GM13977 (cell line): ENCODE results near the gene RUVBL1.

Experiments
- DNase-seq: peaks from one replicate; pipeline ENCODE4 v3.0.0; 2012; ENCODE audit warnings: low spot score
- in situ Hi-C: fragments of 300-500 bp; cut with MboI; formaldehyde crosslinking; loops from one replicate; pipeline ENCODE4 v1.12.0; 2022; ENCODE audit warnings: low sequenced_read_pairs, low pct_unique_long_range_greater_than_20kb, mixed read lengths, inconsistent platforms; ENCODE audit not compliant: unreplicated experiment
- TF ChIP-seq, protein P1 (sequence below): IDR thresholded peaks from 2 replicates; pipeline ENCODE4 v1.5.1; 2012; ENCODE audit warnings: mild to moderate bottlenecking, control low read depth; ENCODE audit not compliant: insufficient read depth; ENCODE audit errors: extremely low read depth, missing control alignments

The RUVBL1 gene

DNA sequence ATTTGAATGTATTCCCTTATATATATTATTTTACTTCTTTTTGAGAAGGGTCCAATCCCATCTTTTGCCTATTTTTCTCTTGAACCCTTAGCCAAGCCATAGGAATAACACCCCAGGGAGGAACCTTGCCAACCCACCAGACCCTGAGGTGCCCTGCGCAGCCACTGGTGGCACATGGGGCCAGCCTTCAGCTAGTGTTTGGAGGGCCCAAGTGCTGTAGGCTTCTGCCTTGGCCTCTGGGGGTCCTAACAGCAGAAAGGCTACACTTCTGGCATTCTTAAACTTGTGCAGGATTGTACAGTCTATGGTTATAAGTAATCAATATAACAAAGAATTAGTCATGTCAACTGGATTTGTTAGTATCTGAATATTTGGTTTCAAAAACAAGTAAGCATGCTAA is 34.5 kb downstream of the RUVBL1 start:
- TF ChIP-seq, protein P1, sequence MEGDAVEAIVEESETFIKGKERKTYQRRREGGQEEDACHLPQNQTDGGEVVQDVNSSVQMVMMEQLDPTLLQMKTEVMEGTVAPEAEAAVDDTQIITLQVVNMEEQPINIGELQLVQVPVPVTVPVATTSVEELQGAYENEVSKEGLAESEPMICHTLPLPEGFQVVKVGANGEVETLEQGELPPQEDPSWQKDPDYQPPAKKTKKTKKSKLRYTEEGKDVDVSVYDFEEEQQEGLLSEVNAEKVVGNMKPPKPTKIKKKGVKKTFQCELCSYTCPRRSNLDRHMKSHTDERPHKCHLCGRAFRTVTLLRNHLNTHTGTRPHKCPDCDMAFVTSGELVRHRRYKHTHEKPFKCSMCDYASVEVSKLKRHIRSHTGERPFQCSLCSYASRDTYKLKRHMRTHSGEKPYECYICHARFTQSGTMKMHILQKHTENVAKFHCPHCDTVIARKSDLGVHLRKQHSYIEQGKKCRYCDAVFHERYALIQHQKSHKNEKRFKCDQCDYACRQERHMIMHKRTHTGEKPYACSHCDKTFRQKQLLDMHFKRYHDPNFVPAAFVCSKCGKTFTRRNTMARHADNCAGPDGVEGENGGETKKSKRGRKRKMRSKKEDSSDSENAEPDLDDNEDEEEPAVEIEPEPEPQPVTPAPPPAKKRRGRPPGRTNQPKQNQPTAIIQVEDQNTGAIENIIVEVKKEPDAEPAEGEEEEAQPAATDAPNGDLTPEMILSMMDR, result no peak
- in situ Hi-C loops, result loop anchor here (25.0 kb wide), 2 partner anchors 398 to 523 kb away; partner anchors contain the start of gene GATA2

DNA sequence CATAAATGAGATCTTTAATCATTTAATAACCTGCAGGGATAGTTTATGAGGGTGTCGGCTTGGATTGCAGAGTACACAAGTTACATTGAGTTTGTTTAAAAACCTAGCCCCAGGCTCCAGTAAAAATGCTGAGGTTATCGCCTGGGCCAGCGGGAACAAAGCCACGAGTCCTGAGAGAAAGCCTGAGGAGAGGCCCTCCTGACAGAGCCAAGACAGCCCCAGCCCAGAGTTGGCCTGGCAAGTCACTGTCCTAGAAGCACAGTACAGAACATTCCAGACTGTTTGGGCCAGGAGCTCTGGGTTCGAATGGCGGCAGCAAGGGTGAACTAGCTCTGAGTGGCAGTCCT is 39.0 kb downstream of the RUVBL1 start:
- TF ChIP-seq, protein P1, result no peak
- no peak for DNase-seq
- in situ Hi-C loops, result loop anchor here (25.0 kb wide), 2 partner anchors 403 to 528 kb away; partner anchors contain the start of gene GATA2

More for the DNA sequence above, 34.5 kb downstream of the RUVBL1 start:
- no peak for DNase-seq

DNA sequence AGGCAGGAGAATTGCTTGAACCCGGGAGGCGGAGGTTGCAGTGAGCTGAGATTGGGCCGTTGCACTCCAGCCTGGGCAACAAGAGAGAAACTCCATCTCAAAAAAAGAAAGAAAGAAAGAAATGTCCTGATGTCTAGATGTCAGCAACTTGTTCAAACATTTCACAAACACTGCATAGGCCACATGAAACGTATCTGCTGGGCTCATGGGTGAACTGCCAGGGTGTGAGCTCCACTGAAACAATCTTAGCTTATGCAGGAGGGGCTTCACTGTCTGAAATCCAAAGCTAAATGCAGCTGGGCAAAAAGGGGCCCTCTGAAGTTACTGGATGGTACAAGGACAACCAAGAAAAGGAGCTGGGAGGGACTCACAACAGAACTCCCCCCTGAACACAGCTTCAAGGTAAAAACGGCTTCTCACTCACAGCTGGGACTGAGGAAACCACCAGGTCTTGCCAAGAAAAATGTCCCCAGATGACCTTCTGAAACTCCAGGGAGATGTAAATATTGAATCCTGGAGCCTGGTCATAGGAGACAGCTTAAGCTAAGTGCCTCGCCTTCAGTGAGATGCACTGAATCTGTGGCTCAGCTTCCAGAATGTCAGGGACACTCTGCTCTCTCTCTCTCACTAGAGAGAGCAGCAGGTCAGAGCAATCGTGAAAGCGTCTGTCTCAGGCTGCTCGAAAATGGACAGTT is 39.5 kb downstream of the RUVBL1 start:
- in situ Hi-C loops, result loop anchor here (25.0 kb wide), 2 partner anchors 403 to 528 kb away; partner anchors contain the start of gene GATA2
- TF ChIP-seq, protein P1, result no peak
- no peak for DNase-seq

DNA sequence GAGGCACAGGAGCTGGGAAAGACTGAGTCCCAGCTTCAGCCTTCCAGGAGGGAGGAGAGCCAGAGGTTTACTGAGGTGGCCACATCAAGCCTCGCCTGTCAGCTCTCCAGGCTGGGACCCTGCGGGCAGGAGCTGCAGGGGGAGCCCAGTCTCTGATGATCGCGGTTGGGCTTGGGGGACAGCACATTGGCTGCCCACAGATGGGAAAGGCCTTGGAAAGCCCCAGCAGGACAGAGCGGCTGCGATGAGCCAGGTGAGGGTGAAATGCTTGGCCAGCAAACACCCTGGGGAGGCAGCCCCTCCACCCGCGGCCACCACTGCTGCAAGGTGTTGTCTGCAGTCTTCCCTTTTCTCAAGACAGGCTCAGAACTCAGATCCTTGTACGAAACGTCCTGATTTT is 40.2 kb downstream of the RUVBL1 start:
- TF ChIP-seq, protein P1, result no peak
- no peak for DNase-seq
- in situ Hi-C loops, result loop anchor here (25.0 kb wide), 2 partner anchors 404 to 529 kb away; partner anchors contain the start of gene GATA2

DNA sequence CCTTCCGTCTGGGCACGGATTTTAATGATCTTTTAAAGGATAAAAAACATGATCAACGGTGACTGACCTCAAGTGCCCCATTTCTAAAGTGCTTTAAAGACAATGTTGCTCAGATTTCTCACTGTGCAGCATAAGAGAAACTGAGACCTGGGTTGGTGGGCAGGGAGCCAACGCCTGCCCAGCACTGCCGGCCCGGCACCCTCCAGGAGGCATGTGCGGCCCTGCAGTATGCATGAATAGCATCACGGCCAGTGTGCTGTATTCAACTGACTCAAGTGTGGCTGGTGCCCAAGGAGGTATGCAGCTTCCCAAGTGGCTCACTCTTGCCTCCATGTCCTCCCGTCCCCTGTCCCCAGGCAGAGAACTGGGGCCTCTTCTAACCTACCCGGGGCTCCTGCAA is 41.1 kb downstream of the RUVBL1 start:
- in situ Hi-C loops, result loop anchor here (25.0 kb wide), 2 partner anchors 405 to 530 kb away; partner anchors contain the start of gene GATA2
- TF ChIP-seq, protein P1, result no peak
- no peak for DNase-seq

DNA sequence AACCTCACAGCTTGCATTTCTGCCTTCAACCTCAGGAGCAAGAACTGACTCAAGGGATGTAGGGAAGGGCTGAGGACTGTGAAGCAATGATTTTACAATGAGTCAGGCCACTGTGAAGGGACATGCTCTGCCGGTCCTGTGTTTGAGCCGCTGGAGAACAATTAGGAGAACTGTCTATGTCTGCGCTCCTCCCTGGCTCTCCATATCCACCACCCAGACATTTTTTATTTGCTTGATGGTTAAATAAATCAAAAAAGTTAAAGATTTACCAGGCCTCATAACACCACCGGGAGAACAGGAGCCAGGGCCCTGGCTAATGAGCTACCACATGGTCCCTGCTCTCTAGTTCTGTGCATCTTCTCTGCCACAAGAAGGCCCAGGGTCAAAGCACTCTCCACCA is 41.8 kb downstream of the RUVBL1 start:
- TF ChIP-seq, protein P1, result no peak
- DNase-seq, result no peak
- in situ Hi-C loops, result loop anchor here (25.0 kb wide), 2 partner anchors 405 to 530 kb away; partner anchors contain the start of gene GATA2
